GM18526 (cell line): ENCODE data around the gene CCL16.

Source experiments
- POLR2A ChIP-seq: IDR thresholded peaks from 3 replicates; pipeline ENCODE4 v1.6.1; 2011; ENCODE audit not compliant: insufficient read length; ENCODE audit errors: extremely low read depth

The CCL16 gene

DNA sequence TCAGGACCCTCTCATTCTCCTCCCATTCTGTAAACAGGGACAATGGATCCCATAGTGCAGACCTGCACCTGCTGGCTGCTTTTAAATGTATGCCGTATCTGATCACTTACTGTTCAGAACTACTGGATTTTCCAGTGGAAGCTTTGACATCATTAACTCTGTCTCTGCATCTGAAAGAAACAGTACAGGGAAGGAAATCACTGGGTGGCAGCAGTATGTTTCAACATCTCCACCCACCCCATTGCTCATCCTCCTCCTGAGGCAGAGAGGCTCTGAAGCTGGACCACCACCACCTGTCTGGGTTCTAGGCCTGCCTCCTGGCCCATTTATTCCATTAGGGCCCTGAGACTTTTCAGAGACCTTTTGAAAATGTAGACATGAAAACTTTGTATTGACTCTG lies 17.5 kb upstream of the CCL16 start:
- no peak for TF ChIP-seq POLR2A

- no peak for TF ChIP-seq POLR2A
Measured at GRCh38 chr17:35998018-35998545, 16.8 kb upstream of the CCL16 start.

DNA sequence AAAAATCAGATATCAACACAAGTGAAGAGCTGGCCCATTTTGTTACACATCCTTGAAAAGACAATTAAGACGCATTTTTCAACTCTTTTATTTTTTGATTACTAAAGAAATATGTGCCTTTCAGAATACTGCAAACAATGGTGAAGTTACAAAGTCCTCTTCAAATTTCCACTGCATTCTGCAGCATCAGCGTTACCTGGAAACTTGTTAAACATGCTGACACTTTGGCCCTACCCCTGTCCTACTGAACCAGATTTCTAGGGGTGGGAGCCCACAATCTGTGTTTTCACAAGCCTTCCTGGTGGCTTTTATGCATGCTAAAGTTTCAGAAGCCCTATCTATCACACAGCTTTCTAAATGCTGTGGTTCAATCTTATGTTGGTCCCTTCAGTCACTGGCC lies 9.8 kb upstream of the CCL16 start:
- no peak for TF ChIP-seq POLR2A

DNA sequence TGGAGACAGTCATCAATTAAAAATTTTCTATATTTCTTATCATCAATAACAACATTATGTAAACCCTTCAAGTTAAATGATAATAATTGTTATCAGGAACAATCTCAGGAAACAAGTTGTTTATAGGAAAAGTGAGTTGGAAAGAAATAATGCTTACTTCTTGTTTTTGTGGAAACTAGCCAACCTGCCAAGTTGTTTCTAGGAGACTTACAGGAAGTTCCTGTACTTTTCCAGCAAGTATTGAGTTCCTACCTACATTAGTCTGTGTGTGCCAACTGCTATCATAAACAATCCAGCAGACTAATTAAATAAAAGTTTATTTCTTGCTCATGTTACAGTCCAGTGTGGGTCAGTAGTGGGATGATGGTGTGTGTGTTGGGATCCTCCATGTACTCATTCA lies 6.9 kb upstream of the CCL16 start:
- TF ChIP-seq POLR2A: no peak

DNA sequence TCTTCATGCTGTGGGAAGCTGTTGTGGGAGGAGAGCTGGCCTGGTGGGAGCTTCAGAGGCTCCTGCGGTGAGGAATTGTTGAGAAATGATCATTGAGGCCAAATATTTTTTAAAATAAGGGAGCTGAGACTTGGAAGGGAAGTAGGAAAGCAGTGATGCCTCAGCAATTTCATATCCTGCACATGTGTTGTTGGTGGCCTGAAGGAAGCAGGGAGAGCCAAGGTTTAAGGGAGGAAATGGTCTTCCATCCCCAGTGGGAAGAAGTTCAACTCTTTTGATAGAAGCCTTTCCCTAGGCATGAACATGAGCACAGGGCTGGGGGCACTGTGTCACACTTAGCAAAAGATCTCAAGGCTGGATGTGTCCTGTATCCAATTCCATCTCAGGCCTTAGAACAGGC lies 5.3 kb upstream of the CCL16 start, which contains the start of gene CCL14:
Gene CCL14, minus strand, starts transcription at position 87 of the 400 bp plus-strand sequence. Its CDS starts 80 bp downstream, at position 7.
- no peak for TF ChIP-seq POLR2A

DNA sequence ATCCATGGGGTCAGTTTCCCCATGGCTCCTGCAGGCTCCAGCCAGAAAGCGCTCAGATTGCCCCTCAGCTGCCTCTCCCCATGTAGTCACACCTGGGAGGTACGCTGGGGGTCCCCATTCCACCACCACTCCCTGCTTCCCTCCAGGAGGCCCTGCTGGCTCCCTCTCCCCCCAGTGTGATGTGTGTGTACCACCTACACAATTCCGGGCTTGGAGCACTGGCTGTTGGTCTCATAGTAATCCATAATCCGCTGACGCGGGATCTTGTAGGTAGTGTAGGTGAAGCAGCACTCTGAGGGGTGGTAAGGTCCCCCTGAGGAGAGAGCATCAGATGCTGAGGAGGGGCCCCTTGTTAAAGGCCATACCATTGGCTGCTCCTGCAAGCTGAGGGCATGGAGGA lies 2.8 kb upstream of the CCL16 start:
- TF ChIP-seq POLR2A: no peak

- no peak for TF ChIP-seq POLR2A
Measured at GRCh38 chr17:35982409-35983191, 1.3 kb upstream of the CCL16 start.

DNA sequence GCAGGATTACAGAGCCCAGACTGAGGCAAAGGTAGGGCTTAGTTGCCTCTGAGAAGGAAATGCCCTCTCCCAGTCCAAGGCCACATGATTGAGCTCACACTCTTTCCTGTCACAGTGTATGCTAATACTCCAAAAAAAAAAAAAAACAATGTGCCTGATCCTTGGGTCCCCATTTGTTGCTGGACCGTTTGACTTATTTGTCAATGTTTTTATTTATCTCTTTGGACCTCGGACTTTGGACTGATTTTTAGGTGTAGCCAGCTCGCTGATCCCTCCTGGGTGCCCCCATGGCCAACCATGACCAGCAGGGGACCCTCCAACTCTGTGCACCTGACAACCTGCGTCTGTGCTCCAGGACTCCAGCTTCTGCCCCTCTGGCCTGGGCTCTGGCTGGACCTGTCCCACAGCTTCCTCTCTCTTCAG lies 622 bp upstream of the CCL16 start:
- no peak for TF ChIP-seq POLR2A

DNA sequence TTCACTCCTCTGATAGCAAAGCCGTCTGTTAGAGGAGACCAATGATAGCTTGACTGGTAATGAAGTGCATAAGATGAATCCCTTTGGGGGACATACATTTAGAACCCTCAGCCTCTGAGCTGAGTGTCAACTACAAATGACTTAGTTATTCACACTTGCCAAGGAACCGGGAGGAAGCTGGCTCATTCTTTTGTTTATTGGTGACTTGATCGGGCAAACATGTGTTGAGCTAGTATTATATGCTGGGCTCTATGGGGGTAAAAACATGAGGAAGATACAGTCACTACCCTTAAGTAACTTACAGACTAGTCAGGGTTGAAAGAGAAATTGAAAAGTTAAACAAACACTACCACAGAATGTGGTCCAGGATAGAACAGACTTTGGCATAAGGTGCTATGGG lies 3.0 kb downstream of the CCL16 start:
- TF ChIP-seq POLR2A: no peak

GRCh38 chr17:35977509-35977908 lies 3.8 kb downstream of the CCL16 start:
- no peak for TF ChIP-seq POLR2A

- TF ChIP-seq POLR2A: no peak
Measured at GRCh38 chr17:35973333-35974260, 7.7 kb downstream of the CCL16 start.

GRCh38 chr17:35972945-35973332 lies 8.4 kb downstream of the CCL16 start:
- no peak for TF ChIP-seq POLR2A

DNA sequence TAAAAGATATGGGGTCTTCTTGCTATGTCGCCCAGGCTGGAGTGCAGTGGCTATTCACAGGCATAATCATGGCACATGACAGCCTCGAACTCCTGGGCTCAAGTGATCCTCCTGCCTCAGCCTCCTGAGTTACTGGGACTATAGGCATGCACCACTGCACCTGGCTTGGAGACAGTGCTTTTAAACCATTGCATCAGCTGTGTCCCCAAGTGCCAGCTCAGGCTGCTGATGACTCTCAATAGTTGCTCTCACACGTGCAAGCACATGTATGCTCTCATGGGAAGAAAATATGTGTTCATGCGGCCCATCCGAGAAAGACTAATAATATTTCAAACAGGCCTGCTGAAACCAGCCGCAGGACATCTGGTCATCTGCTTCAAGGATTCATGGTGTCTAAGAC lies 8.8 kb downstream of the CCL16 start:
- TF ChIP-seq POLR2A: no peak

GRCh38 chr17:35972066-35972465 lies 9.2 kb downstream of the CCL16 start:
- TF ChIP-seq POLR2A: no peak

DNA sequence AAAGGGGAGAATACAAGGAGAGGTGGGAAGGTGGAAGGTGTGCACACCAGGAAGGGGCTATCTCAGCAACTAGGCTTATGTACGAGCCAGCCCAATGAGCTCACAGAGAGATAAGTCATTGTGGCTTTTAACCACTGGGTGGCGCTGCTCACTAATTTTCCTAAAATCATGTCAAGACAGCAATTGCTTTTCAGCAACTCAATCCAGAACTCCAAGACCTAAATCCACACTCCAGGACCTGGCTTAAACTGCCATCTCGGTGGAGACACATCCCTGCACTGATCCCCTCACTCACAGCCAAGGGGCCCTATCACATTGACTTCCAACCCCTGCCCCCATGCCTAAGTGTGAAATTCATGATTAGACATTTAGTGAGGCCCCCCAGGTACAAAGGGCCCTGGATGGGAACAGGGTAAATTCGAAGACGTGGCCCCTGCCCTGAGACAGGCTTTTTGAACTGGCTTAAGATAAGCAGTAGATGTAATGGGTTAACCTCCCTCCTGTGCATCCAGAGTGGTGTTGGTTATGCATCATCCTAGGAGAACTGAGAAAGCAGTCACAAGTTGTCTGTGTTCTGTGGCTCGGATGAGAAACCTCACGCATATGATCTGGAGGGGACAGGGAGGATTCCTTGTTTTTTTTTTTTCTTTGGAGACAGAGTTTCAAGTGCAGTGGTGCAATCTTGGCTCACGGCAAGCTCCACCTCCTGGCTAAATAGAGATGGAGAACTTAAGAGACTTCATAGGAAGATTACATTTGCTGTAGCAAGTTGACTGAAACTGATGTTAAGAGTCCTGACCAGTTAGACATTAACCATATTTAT lies 11.5 kb downstream of the CCL16 start:
- TF ChIP-seq POLR2A: no peak
